ENCODE results near the gene GPR18.

The GPR18 gene

DNA sequence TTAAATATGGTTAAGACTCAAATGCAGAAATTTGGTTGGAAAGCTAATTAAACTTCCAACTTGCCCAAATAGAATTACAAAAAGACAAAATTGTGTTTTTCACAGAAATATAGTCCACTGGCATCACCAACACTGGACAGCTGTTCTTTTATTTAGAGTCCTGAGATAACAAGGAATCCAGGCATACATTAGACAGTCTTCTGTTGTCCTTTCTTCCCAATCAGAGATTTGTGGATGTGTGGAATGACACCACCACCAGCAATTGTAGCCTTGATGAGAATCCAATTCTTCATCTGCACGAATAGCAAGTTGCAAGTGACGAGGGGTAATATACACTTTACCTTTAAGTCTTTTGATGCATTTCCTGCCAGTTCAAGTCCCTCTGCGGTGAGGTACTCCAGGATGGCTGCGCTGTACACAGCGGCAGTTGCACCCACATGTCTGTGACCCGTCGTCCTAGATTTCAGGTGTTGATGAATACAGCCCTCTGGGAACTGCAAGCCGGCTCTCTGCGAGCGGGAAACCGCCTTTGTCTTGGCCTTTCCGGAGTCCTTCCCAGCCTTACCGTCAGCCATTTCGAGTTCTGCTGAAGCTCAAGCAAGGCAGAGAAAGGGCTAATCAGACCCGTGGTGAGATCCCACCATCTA is 42.9 kb downstream of the GPR18 start:
- Histone ChIP-seq H3K4me2 (ENCODE audit: low read depth, low read length, poor library complexity, severe bottlenecking) (no peak overlapping the region), H3K9me3 (ENCODE audit: insufficient read depth, low read length) (no peaks in the 10 kb centered on the region), H4K20me1 (ENCODE audit: low read depth, low read length) (peaks cover 28% of the 10 kb centered on the region), H3F3A (ENCODE audit: insufficient read depth) (peaks cover 3% of the 10 kb centered on the region; the same call in 1 of the 2 replicates), H3K79me2 (ENCODE audit: insufficient read depth, low read length) (peaks cover 74% of the 10 kb centered on the region), H3K27ac (ENCODE audit: low read depth, low read length) (no peak overlapping the region), H3K36me3 (ENCODE audit: low read length) (no peaks in the 10 kb centered on the region), H3K9ac (ENCODE audit: low read length) (no peak overlapping the region), H2AFZ (ENCODE audit: low read depth, low read length, severe bottlenecking) (no peak overlapping the region), H3K4me3 (ENCODE audit: insufficient read depth, low read length, poor library complexity, severe bottlenecking) (no peak overlapping the region), H3K27me3 (ENCODE audit: low read length) (no peaks in the 10 kb centered on the region), H3K9me2 (replicated peaks; ENCODE audit: insufficient read depth, low read length) (no peaks in the 10 kb centered on the region)
- no peak for TF ChIP-seq EZH2phosphoT487 (conservative IDR thresholded peaks at IDR 0.05; ENCODE audit: low read length)
- TF ChIP-seq, protein P1, sequence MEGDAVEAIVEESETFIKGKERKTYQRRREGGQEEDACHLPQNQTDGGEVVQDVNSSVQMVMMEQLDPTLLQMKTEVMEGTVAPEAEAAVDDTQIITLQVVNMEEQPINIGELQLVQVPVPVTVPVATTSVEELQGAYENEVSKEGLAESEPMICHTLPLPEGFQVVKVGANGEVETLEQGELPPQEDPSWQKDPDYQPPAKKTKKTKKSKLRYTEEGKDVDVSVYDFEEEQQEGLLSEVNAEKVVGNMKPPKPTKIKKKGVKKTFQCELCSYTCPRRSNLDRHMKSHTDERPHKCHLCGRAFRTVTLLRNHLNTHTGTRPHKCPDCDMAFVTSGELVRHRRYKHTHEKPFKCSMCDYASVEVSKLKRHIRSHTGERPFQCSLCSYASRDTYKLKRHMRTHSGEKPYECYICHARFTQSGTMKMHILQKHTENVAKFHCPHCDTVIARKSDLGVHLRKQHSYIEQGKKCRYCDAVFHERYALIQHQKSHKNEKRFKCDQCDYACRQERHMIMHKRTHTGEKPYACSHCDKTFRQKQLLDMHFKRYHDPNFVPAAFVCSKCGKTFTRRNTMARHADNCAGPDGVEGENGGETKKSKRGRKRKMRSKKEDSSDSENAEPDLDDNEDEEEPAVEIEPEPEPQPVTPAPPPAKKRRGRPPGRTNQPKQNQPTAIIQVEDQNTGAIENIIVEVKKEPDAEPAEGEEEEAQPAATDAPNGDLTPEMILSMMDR (IDR thresholded peaks at IDR 0.05; ENCODE audit: insufficient read depth, low read length, poor library complexity, severe bottlenecking) = no peak

DNA sequence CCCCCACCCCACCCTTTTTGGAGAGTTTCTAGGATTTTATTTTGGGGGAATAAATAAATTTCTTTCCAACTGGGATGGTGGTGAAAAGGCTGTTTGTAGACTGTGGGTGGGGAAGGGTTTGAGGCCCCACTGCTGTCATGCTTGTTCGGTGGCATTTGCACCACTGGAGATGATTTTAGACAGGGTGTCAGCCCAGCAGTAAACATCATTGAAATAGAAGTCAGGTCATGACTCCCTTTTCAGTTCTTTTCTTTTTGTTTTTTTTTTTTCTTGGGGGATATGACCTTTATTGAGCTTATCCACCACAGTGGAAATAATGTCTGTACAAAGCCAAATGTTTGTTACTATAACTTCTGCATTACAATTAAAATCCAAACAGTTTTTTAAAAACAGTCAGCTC is 43.4 kb downstream of the GPR18 start:
- no peak overlapping the region for H3K27ac ChIP-seq (ENCODE audit: low read depth, low read length)
- no peak overlapping the region for H3K4me2 ChIP-seq (ENCODE audit: low read depth, low read length, poor library complexity, severe bottlenecking)
- no peak overlapping the region for H3K4me3 ChIP-seq (ENCODE audit: insufficient read depth, low read length, poor library complexity, severe bottlenecking)
- TF ChIP-seq, protein P1 (IDR thresholded peaks at IDR 0.05; ENCODE audit: insufficient read depth, low read length, poor library complexity, severe bottlenecking) = no peak
- no peak for TF ChIP-seq EZH2phosphoT487 (conservative IDR thresholded peaks at IDR 0.05; ENCODE audit: low read length)
- H2AFZ ChIP-seq (ENCODE audit: low read depth, low read length, severe bottlenecking) = no peak overlapping the region
- no peaks in the 10 kb centered on the region for H3K9me2 ChIP-seq (replicated peaks; ENCODE audit: insufficient read depth, low read length)
- H3K79me2 ChIP-seq (ENCODE audit: insufficient read depth, low read length) = peaks cover 77% of the 10 kb centered on the region
- H3K9me3 ChIP-seq (ENCODE audit: insufficient read depth, low read length) = no peaks in the 10 kb centered on the region
- H3K9ac ChIP-seq (ENCODE audit: low read length) = no peak overlapping the region
- no peaks in the 10 kb centered on the region for H3K27me3 ChIP-seq (ENCODE audit: low read length)
- H4K20me1 ChIP-seq (ENCODE audit: low read depth, low read length) = peaks cover 26% of the 10 kb centered on the region
- H3F3A ChIP-seq (ENCODE audit: insufficient read depth) = no peaks in the 10 kb centered on the region
- H3K36me3 ChIP-seq (ENCODE audit: low read length) = no peaks in the 10 kb centered on the region

DNA sequence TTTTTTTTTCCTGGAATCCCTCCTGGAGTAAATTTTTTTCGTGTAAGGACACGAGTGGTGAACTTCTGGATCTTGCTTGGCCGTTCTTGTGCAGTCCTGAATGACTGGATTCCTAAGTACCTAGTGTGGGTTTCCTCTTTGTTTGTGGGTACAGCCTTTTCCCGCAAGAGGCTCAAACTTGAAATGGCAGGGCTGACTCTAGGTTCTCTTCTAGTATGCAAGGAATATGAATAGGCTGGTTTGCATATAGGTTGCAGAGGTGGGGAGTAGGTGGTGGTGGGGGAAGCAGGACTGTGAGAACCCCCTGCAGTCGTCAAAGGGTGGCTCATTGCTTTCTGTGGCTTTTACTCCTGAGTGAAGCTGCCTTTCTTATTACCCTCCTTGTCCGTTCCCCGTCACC is 43.9 kb downstream of the GPR18 start:
- Histone ChIP-seq H3K27ac (ENCODE audit: low read depth, low read length) (no peak overlapping the region), H4K20me1 (ENCODE audit: low read depth, low read length) (peaks cover 21% of the 10 kb centered on the region)

More for the DNA sequence above, 43.9 kb downstream of the GPR18 start:
- Histone ChIP-seq H3K9ac (ENCODE audit: low read length) (no peak overlapping the region), H2AFZ (ENCODE audit: low read depth, low read length, severe bottlenecking) (no peak overlapping the region), H3K27me3 (ENCODE audit: low read length) (no peaks in the 10 kb centered on the region), H3K4me2 (ENCODE audit: low read depth, low read length, poor library complexity, severe bottlenecking) (no peak overlapping the region), H3F3A (ENCODE audit: insufficient read depth) (no peaks in the 10 kb centered on the region), H3K79me2 (ENCODE audit: insufficient read depth, low read length) (peaks cover 77% of the 10 kb centered on the region), H3K36me3 (ENCODE audit: low read length) (no peaks in the 10 kb centered on the region), H3K9me2 (replicated peaks; ENCODE audit: insufficient read depth, low read length) (no peaks in the 10 kb centered on the region), H3K9me3 (ENCODE audit: insufficient read depth, low read length) (no peaks in the 10 kb centered on the region), H3K4me3 (ENCODE audit: insufficient read depth, low read length, poor library complexity, severe bottlenecking) (no peak overlapping the region)
- no peak for TF ChIP-seq EZH2phosphoT487 (conservative IDR thresholded peaks at IDR 0.05; ENCODE audit: low read length)
- TF ChIP-seq, protein P1 (IDR thresholded peaks at IDR 0.05; ENCODE audit: insufficient read depth, low read length, poor library complexity, severe bottlenecking) = no peak
